Hepatocyte (in vitro differentiated cells): Measurements from ENCODE around the gene EDA2R.

Experiments used
- EZH2 ChIP-seq: fragments of 200-600 bp; sonication (generic); IDR thresholded peaks from 2 replicates; pipeline ENCODE4 v1.6.1; 2016; ENCODE audit warnings: antibody characterized with exemption, mild to moderate bottlenecking, borderline replicate concordance
- EZH2phosphoT487 ChIP-seq: fragments of 200-600 bp; sonication (generic); IDR thresholded peaks from one replicate; pipeline ENCODE4 v1.6.1; 2018; ENCODE audit warnings: antibody characterized with exemption, mild to moderate bottlenecking, low read depth, moderate library complexity; ENCODE audit not compliant: unreplicated experiment, severe bottlenecking
- TF ChIP-seq, protein P1 (sequence below): fragments of 200-600 bp; sonication (generic); IDR thresholded peaks from 2 replicates; pipeline ENCODE4 v1.5.1; 2016; ENCODE audit warnings: antibody characterized with exemption, mild to moderate bottlenecking; ENCODE audit not compliant: poor library complexity

DNA sequence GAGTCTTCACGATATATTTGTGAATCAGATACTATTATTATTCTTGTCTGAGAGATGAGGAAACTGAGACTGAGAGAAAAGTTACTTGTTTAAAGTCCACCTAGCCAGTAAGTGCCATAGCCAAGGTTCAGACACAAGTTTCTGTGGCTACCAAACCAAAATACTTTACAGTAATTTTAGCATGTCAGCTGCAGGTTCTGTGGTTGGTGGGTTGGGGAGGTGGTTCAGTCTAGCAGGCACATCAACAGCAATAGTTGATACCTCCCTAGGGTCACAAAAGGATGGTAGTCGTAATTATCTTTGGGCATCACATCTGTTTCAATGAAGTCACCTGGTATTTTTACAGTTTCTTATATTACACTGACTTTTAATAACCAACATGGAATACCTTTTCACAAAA, 35.6 kb upstream of the EDA2R start:
- no peak for TF ChIP-seq EZH2phosphoT487
- TF ChIP-seq, protein P1, sequence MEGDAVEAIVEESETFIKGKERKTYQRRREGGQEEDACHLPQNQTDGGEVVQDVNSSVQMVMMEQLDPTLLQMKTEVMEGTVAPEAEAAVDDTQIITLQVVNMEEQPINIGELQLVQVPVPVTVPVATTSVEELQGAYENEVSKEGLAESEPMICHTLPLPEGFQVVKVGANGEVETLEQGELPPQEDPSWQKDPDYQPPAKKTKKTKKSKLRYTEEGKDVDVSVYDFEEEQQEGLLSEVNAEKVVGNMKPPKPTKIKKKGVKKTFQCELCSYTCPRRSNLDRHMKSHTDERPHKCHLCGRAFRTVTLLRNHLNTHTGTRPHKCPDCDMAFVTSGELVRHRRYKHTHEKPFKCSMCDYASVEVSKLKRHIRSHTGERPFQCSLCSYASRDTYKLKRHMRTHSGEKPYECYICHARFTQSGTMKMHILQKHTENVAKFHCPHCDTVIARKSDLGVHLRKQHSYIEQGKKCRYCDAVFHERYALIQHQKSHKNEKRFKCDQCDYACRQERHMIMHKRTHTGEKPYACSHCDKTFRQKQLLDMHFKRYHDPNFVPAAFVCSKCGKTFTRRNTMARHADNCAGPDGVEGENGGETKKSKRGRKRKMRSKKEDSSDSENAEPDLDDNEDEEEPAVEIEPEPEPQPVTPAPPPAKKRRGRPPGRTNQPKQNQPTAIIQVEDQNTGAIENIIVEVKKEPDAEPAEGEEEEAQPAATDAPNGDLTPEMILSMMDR: no peak
- TF ChIP-seq EZH2: no peak
